Ovary (tissue), 9 donors: Measurements from ENCODE around the gene VAV2. TPM values are rescaled to one million over a fixed set of nuclear protein-coding genes. Genes with fewer than 3 reads are reported as not detected.
A peak's percentile ranks its signal among the peaks of the same experiment; 100 is the strongest.

Experiments used
- DNase-seq, 5 donors: peaks; one replicate each; pipeline ENCODE4 v3.0.0-alpha.2; 2019 to 2020
- H3K27ac ChIP-seq, 2 donors: fragments of 200-600 bp; one replicate each; pipeline versions ENCODE4 v1.5.1 to v1.8.0; 2019 to 2022
- H3K27me3 ChIP-seq: fragments of 200-600 bp; one replicate; pipeline ENCODE4 v1.8.0; 2022
- H3K36me3 ChIP-seq: fragments of 200-600 bp; sonication (generic); one replicate; pipeline ENCODE4 v1.5.1; 2019
- H3K4me1 ChIP-seq: one replicate; pipeline ENCODE4 v1.8.1; 2013; ENCODE audit warnings: mild to moderate bottlenecking, moderate library complexity; ENCODE audit not compliant: insufficient read depth
- H3K4me3 ChIP-seq: fragments of 200-600 bp; sonication (generic); one replicate; pipeline ENCODE4 v1.5.1; 2017
- H3K9me3 ChIP-seq, 2 donors: fragments of 200-600 bp in 1 of 2; sonication (generic) in 1 of 2; one replicate each; pipeline versions ENCODE4 v1.5.1 to v1.8.1; 2013 to 2019; ENCODE audit warnings: mild to moderate bottlenecking in 1 of 2, moderate library complexity in 1 of 2
- CTCF ChIP-seq, 3 donors: fragments of 450-650 bp in 2 of 3; fragments of 200-600 bp in 1 of 3; IDR thresholded peaks; one replicate each; pipeline versions ENCODE4 v1.5.1 to v1.8.0; 2016 to 2022; ENCODE audit warnings: antibody characterized with exemption in 3 of 3, mild to moderate bottlenecking in 1 of 3
- EP300 ChIP-seq: sonication (generic); formaldehyde crosslinking; IDR thresholded peaks from one replicate; pipeline ENCODE4 v1.6.1; 2017; ENCODE audit warnings: antibody characterized with exemption
- POLR2A ChIP-seq: fragments of 450-650 bp; IDR thresholded peaks from one replicate; pipeline ENCODE4 v1.6.1; 2017; ENCODE audit warnings: antibody characterized with exemption, mild to moderate bottlenecking, moderate library complexity
- WGBS, 3 donors: extraction: QIAGEN DNeasy Blood & Tissue Kit in 1 of 3; methylation state at CpG; one replicate each; pipeline versions ENCODE4 v1.1.5 to v1.1.7; 2013 to 2017; 5-methylcytosine and 5-hydroxymethylcytosine counted together
- intact Hi-C, 4 donors: fragments of 100-400 bp; cut with DNase I; formaldehyde crosslinking; loops; one replicate each; pipeline versions ENCODE4 v1.11.0 to v1.15.1; 2022 to 2023
- polyA plus RNA-seq, 2 donors: library from polyadenylated mRNA; stranded (reverse); fragments of 200-250 nt in 1 of 2; fragments of 350-450 nt in 1 of 2; fragmentation: Illumina TruSeq in 1 of 2; extraction: RNeasy Lipid Tissue Mini Kit (QIAGEN cat#74804) in 1 of 2; gene quantifications; one replicate each; pipeline ENCODE4 v1.2.3, GENCODE V29; 2013 to 2014
- total RNA-seq, 7 donors: library from RNA; depleted of rRNA in 2 of 7; stranded (reverse); fragments of >200 nt in 2 of 7; fragmentation: NEBNext Ultra II Directional in 3 of 7; extraction: Animal tissue kit (Norgen Biotek cat#: 25700) in 3 of 7; gene quantifications; one replicate each; pipeline versions ENCODE4 v1.1.0 to v1.2.4, GENCODE V29; 2016 to 2023
- donor health status: DM: no; HTN: no; CAD: no; lungs with moderate emphysema.
- donor health status: DM: no; HTN: no; CAD: no.
- donor health status: Bipolar disorder and iron deficiency.
- donor health status: DM: yes; HTN: yes; CAD: no.
- donor health status: DM: no; HTN: no; CAD: no.
- donor health status: DM: yes; HTN: yes; CAD: no.

Gene VAV2
- total and polyA plus RNA-seq, 9 donors: 3.7 to 14.1 (median 7.8) TPM

GRCh38 chr9:133945977-133946753 is 46.0 kb downstream of the VAV2 start:
- H3K36me3 ChIP-seq: no peaks in the 10 kb centered on the region
- no peak overlapping the region for H3K4me3 ChIP-seq
- peak in 2 of 5 donors; percentile 12 to 19 for DNase-seq
- intact Hi-C loops: no loop called here
- no peak overlapping the region for H3K27ac ChIP-seq
- peaks cover 8% of the 10 kb centered on the region for H3K4me1 ChIP-seq
- H3K9me3 ChIP-seq: no peaks in the 10 kb centered on the region
- 94 to 95% (median 94%) methylated on average over 10 to 14 of the region's 14 CpGs for WGBS, 3 donors
- no peaks in the 10 kb centered on the region for H3K27me3 ChIP-seq
- TF ChIP-seq POLR2A (no peak), CTCF (IDR thresholded peaks at IDR 0.05) (no peak), EP300 (no peak)

GRCh38 chr9:133945314-133945975 is 46.7 kb downstream of the VAV2 start:
- no peak overlapping the region for H3K4me3 ChIP-seq
- H3K27ac ChIP-seq: no peak overlapping the region
- DNase-seq: peak in 2 of 5 donors; percentile 14 to 28
- H3K4me1 ChIP-seq: peaks cover 2% of the 10 kb centered on the region
- H3K36me3 ChIP-seq: no peaks in the 10 kb centered on the region
- TF ChIP-seq CTCF (IDR thresholded peaks at IDR 0.05): no peak
- no peak for TF ChIP-seq EP300
- TF ChIP-seq POLR2A: no peak
- no peaks in the 10 kb centered on the region for H3K27me3 ChIP-seq
- intact Hi-C loops: no loop called here
- 84 to 95% (median 94%) methylated on average over 13 of the region's 13 CpGs for WGBS, 3 donors
- no peaks in the 10 kb centered on the region for H3K9me3 ChIP-seq

DNA sequence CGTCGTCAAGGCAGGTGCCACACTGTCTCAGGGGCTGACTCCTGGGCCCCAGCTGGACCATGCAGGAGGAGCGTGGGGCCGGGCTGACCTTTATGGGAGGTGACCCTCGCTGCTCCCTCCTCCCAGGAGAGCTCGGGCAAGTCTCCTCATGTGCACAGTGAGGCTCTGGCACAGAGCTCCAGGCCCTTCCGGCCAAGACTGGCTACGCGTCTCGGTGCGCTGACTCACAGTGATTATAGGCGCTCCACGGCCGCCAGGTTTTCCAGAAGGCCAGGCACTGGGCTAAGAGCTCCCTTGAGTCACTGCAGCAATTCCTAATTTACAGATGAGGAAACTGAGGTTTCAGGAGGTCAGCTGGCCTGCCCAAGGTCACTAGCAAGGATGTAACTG is 47.4 kb downstream of the VAV2 start:
- peak in 2 of 5 donors; percentile 20 to 26 for DNase-seq

More for the DNA sequence above, 47.4 kb downstream of the VAV2 start:
- Histone ChIP-seq H3K27me3 (no peaks in the 10 kb centered on the region), H3K36me3 (no peaks in the 10 kb centered on the region), H3K9me3 (no peaks in the 10 kb centered on the region), H3K27ac (no peak overlapping the region), H3K4me1 (no peaks in the 10 kb centered on the region), H3K4me3 (no peak overlapping the region)
- intact Hi-C loops: no loop called here
- 82 to 92% (median 85%) methylated on average over 13 to 14 of the region's 14 CpGs for whole genome bisulfite sequencing, 3 donors
- no peak for TF ChIP-seq POLR2A
- TF ChIP-seq CTCF (IDR thresholded peaks at IDR 0.05): no peak
- no peak for TF ChIP-seq EP300
